Calu3 (cell line): ENCODE results near the gene DDX42. TPM values are rescaled to one million over a fixed set of nuclear protein-coding genes. Genes with fewer than 3 reads are reported as not detected.

ENCODE experiments used
- BruUV-seq: library from RNA; stranded (reverse); fragments of 400-500 nt; replicated peaks from 2 replicates; lab custom pipeline; 2021; lab: Mats Ljungman, UMichigan
- CTCF ChIA-PET: fragments of 300-600 bp; sonication (Branson Sonifier 250); formaldehyde crosslinking; loops from one replicate; lab custom pipeline; 2022; ENCODE audit warnings: antibody characterized with exemption; lab: Charles Lee
- DNase-seq: peaks from one replicate; pipeline ENCODE4 v3.0.0; 2022
- H3K27ac Mint-ChIP-seq: one replicate; pipeline ENCODE4 v1.8.0; 2022; ENCODE audit warnings: mixed read lengths; ENCODE audit not compliant: unreplicated experiment
- H3K27me3 Mint-ChIP-seq: one replicate; pipeline ENCODE4 v1.8.0; 2022; ENCODE audit warnings: mixed read lengths; ENCODE audit not compliant: unreplicated experiment
- H3K36me3 Mint-ChIP-seq: one replicate; pipeline ENCODE4 v1.8.0; 2022; ENCODE audit warnings: mild to moderate bottlenecking, moderate library complexity, mixed read lengths; ENCODE audit not compliant: insufficient read depth, unreplicated experiment
- H3K4me1 Mint-ChIP-seq: one replicate; pipeline ENCODE4 v1.8.0; 2022; ENCODE audit warnings: mild to moderate bottlenecking, low read depth, mixed read lengths; ENCODE audit not compliant: unreplicated experiment
- H3K4me3 Mint-ChIP-seq: one replicate; pipeline ENCODE4 v1.8.0; 2022; ENCODE audit warnings: mild to moderate bottlenecking, low read depth, moderate library complexity, mixed read lengths; ENCODE audit not compliant: unreplicated experiment
- H3K9me3 Mint-ChIP-seq: one replicate; pipeline ENCODE4 v1.8.0; 2022; ENCODE audit warnings: low read depth, mixed read lengths; ENCODE audit not compliant: unreplicated experiment
- intact Hi-C: fragments of 100-400 bp; cut with micrococcal nuclease; formaldehyde crosslinking; loops from one replicate; pipeline ENCODE4 v1.10.0; 2022; ENCODE audit not compliant: unreplicated experiment
- total RNA-seq: library from RNA; stranded (reverse); gene quantifications from 2 replicates; pipeline ENCODE4 v1.2.3, GENCODE V29; 2022
- TF ChIP-seq, protein P1 (sequence below): fragments of 200-600 bp; IDR thresholded peaks from one replicate; pipeline ENCODE4 v1.8.0; 2022; ENCODE audit warnings: antibody characterized with exemption; ENCODE audit not compliant: unreplicated experiment

DDX42 gene
- total RNA-seq, 1 experiment from 2014 or later, result 99.5 TPM

DNA sequence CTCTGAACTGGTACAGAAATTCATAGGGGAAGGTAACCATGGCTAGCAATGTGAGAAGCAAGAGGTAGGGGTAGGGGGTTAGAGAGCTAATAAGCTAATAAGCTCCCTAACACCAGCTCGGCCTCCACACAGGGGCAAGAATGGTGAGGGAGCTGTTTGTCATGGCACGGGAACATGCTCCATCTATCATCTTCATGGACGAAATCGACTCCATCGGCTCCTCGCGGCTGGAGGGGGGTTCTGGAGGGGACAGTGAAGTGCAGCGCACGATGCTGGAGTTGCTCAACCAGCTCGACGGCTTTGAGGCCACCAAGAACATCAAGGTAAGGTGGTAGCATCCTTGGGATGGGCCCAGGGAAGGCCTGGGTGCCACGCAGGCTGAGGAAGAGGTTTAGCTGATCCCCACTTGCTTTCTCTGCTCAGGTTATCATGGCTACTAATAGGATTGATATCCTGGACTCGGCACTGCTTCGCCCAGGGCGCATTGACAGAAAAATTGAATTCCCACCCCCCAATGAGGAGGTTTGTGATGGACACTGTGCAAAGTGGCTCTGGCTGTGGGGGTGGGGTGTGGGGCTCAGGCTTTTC, 57.0 kb downstream of the DDX42 start:
- Mint-ChIP-seq H3K9me3 (no peaks in the 10 kb centered on the region), H3K4me3 (no peak overlapping the region), H3K36me3 (peaks cover 47% of the 10 kb centered on the region), H3K4me1 (peaks cover 11% of the 10 kb centered on the region), H3K27me3 (no peaks in the 10 kb centered on the region), H3K27ac (no peak overlapping the region)
- TSS peak; percentile 35 for BruUV-seq
- intact Hi-C loops, result no loop called here
- TF ChIP-seq, protein P1, sequence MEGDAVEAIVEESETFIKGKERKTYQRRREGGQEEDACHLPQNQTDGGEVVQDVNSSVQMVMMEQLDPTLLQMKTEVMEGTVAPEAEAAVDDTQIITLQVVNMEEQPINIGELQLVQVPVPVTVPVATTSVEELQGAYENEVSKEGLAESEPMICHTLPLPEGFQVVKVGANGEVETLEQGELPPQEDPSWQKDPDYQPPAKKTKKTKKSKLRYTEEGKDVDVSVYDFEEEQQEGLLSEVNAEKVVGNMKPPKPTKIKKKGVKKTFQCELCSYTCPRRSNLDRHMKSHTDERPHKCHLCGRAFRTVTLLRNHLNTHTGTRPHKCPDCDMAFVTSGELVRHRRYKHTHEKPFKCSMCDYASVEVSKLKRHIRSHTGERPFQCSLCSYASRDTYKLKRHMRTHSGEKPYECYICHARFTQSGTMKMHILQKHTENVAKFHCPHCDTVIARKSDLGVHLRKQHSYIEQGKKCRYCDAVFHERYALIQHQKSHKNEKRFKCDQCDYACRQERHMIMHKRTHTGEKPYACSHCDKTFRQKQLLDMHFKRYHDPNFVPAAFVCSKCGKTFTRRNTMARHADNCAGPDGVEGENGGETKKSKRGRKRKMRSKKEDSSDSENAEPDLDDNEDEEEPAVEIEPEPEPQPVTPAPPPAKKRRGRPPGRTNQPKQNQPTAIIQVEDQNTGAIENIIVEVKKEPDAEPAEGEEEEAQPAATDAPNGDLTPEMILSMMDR, result no peak
- DNase-seq, result no peak
- CTCF ChIA-PET, result no interaction called here

DNA sequence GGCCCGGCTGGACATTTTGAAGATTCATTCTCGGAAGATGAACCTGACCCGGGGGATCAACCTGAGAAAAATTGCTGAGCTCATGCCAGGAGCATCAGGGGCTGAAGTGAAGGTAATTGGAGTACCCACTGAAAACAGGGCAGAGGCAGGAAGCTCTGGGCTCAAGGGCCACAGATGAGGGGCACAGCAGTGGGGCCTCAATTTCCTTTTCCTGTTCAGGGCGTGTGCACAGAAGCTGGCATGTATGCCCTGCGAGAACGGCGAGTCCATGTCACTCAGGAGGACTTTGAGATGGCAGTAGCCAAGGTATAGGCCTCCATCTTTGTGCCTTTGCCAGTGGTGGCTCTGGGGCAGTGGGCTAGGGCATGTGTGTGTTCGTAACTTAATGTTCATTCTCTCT, 57.5 kb downstream of the DDX42 start:
- TF ChIP-seq, protein P1, result no peak
- CTCF ChIA-PET, result no interaction called here
- no peaks in the 10 kb centered on the region for H3K9me3 Mint-ChIP-seq
- no peak overlapping the region for H3K27ac Mint-ChIP-seq
- no peak overlapping the region for H3K4me3 Mint-ChIP-seq
- no TSS peak for BruUV-seq
- no peaks in the 10 kb centered on the region for H3K27me3 Mint-ChIP-seq
- H3K4me1 Mint-ChIP-seq, result peaks cover 11% of the 10 kb centered on the region
- intact Hi-C loops, result no loop called here
- no peak for DNase-seq
- peaks cover 42% of the 10 kb centered on the region for H3K36me3 Mint-ChIP-seq

DNA sequence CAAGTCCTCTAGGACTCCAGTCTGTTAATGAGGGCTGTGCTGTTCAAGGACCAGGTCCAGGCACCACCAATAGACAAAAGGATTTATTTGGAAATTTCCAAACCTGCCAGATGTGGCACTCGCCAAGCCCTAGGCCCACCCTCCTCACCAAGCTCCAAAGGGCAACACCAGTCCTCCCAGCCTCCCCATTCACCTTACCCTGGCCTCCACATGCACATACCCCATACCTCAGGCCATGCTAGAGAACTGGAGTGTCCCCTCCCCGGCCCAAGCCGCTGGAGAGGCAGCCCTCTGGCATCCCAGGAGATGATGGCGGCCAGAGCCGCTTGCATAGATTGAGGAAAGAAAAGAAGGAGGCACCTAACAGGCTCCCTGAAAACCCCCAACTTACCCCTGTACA, 58.0 kb downstream of the DDX42 start:
- no peaks in the 10 kb centered on the region for H3K9me3 Mint-ChIP-seq
- no peak overlapping the region for H3K4me3 Mint-ChIP-seq
- TF ChIP-seq, protein P1, result no peak
- H3K27me3 Mint-ChIP-seq, result no peaks in the 10 kb centered on the region
- no TSS peak for BruUV-seq
- intact Hi-C loops, result no loop called here
- no peak for DNase-seq
- H3K27ac Mint-ChIP-seq, result no peak overlapping the region
- H3K36me3 Mint-ChIP-seq, result peaks cover 37% of the 10 kb centered on the region
- H3K4me1 Mint-ChIP-seq, result peaks cover 11% of the 10 kb centered on the region
- CTCF ChIA-PET, result no interaction called here

DNA sequence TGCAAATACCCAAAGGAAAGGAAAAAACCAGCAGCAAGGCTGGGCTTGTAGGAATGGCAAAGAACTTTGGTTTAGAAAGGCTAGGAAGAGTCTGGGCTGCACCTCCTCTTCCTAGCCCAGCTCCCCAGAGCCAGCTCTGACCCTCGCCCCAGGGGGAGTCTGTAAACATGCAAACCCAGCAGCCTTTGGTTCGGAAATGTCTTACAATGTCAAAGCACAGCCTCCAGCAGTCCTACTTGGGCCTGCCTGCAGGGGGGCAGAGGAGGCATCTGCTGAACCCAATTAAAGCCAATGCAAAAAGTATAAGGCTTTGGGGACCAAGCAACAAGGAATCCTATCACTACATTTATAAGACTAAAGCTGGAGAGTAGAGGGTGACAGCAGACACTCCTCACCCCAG, 58.5 kb downstream of the DDX42 start:
- TF ChIP-seq, protein P1, result no peak
- no peak for DNase-seq
- H3K9me3 Mint-ChIP-seq, result no peaks in the 10 kb centered on the region
- intact Hi-C loops, result no loop called here
- H3K4me1 Mint-ChIP-seq, result peaks cover 11% of the 10 kb centered on the region
- H3K36me3 Mint-ChIP-seq, result peaks cover 32% of the 10 kb centered on the region
- H3K27ac Mint-ChIP-seq, result no peak overlapping the region
- CTCF ChIA-PET, result no interaction called here
- H3K27me3 Mint-ChIP-seq, result no peaks in the 10 kb centered on the region
- BruUV-seq, result TSS peak; percentile 31
- H3K4me3 Mint-ChIP-seq, result no peak overlapping the region
